GM12874 (cell line): ENCODE data around the gene GNAT1.

Experiments used
- CTCF ChIP-seq: IDR thresholded peaks from 2 replicates; pipeline ENCODE4 v1.5.1; 2011; ENCODE audit warnings: low read depth, mild to moderate bottlenecking, control low read depth, low read length, moderate library complexity; ENCODE audit not compliant: insufficient read depth

The GNAT1 gene

GRCh38 chr3:50151728-50152127 is 39.7 kb upstream of the GNAT1 start:
- TF ChIP-seq CTCF = no peak

DNA sequence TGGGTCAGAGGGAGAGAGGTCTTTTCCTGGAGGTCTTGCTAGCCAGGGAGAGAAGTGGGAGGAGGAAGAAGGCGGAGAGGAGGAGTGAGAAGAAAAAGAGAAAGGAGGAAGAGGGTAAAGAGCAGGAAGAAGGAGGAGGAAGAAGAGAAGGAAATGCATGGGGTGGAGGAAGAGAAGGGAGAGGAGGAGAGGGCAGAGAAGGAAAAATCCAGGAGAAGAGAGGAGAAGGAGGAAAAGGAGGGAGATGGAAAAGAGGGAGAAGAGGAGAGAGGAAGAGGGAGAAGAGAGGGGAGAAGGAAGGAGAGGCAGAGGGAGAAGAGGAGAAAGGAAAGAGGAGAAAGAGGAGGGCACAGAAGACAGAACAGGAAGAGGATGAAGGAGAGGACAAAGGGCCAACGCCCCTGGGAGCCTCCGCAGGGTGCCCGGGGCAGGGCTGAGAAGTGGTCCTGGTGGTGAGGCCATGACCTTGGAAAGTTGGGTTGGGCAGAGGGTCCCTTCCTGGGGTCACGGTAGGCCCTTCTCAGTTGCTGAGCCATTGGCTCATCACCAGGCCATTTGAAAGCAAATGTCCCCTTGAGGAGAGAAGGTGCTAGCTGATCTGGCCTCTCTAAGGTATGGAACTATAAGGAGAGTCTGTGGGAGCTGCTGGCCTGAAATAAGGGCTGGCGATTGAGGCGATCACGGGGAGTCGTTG is 37.5 kb upstream of the GNAT1 start:
- TF ChIP-seq CTCF = no peak

DNA sequence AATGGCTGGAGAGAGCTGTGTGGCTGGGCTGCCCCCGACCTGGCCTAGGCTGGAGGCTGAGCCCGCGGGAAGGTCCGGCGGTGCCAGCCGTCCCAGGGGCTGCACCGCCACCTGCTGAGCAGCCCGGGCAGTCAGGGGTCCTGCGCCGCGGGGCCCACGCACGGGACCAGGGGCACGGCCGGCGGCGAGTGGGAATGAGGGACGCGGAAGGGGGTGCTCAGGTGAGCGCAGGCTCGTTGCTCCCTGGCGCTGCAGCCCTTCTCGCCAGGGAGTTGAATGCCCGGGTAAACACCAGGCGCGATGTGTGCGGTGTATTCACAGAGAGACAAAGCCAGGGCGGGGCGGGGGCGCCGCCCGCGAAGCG is 37.0 kb upstream of the GNAT1 start:
- 0 out of 2 replicates have a peak, but pooled peaks have one; percentile 24 for TF ChIP-seq CTCF

GRCh38 chr3:50154840-50155490 is 36.4 kb upstream of the GNAT1 start, which contains the start of gene SEMA3F:
TSS of gene SEMA3F (plus strand) at chr3:50155324. CDS start at chr3:50159623, 4,299 bp downstream.
- no peak for TF ChIP-seq CTCF

GRCh38 chr3:50155491-50155878 is 35.9 kb upstream of the GNAT1 start:
- TF ChIP-seq CTCF = no peak

- TF ChIP-seq CTCF = no peak
These were observed 35.5 kb upstream of the GNAT1 start for GRCh38 chr3:50155891-50156290.

DNA sequence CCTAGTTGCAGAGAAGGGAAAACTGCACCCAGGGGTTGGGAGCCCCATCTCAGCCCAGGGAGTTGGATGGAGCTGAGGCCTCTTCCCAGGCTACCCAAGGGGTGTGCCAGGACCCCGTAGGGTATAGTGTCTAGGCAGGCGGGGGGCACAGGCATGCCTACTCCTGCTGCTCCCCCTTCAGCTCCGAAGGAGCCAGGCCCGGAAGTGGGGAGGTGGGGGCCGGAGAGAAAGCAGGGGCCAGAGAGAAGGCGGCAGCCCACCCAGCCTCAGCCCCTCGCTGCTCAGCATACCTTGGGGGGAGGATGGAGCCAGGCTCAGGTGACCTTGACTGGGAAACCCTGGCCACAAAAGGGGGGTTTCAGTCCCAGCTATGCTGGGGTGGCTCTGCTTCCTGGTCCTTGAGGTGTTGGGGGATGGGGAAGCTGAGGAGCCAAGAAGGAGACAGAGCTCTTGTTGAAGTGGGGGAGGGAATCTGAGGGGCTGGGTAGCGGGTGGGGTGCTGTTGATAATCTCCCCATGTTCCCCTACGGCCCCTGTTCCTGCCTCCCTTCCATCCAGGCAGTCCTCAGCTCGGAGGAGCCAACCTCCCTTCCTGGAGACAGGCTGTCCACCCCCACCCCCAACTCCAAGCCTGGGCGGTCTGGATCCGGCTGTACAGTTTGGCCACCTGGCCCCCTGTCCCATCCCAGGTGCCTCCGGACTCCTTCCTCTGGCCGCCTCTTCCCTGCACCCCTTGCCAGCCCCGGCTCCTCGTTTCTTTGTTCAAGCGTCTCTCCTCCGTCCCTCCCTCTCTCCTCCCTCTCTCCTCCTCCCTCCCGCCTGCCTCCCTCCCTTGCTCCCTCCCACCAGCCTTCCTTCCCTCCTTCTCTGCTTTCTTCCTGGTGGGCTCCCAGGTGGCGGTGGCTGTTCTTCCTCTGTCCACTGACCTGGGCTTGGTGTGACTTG is 34.6 kb upstream of the GNAT1 start:
- no peak for TF ChIP-seq CTCF
